GM18505 (cell line): Measurements from ENCODE around the gene TMEM63C.

Source experiments
- ATAC-seq: cut with Tn5 transposase; IDR thresholded peaks from one replicate; pipeline ENCODE4 v1.9.1; 2021; ENCODE audit not compliant: unreplicated experiment
- POLR2A ChIP-seq: IDR thresholded peaks from 4 replicates; pipeline ENCODE4 v1.6.1; 2011; ENCODE audit warnings: borderline replicate concordance; ENCODE audit not compliant: insufficient read depth, insufficient read length; ENCODE audit errors: extremely low read depth

Gene TMEM63C

GRCh38 chr14:77212097-77212870, 30.7 kb downstream of the TMEM63C start:
- no peak for ATAC-seq
- TF ChIP-seq POLR2A, result no peak

GRCh38 chr14:77212943-77213678, 31.5 kb downstream of the TMEM63C start:
- no peak for ATAC-seq
- TF ChIP-seq POLR2A, result no peak

- ATAC-seq, result no peak
- no peak for TF ChIP-seq POLR2A
Observed at GRCh38 chr14:77213679-77214016, 32.0 kb downstream of the TMEM63C start.

DNA sequence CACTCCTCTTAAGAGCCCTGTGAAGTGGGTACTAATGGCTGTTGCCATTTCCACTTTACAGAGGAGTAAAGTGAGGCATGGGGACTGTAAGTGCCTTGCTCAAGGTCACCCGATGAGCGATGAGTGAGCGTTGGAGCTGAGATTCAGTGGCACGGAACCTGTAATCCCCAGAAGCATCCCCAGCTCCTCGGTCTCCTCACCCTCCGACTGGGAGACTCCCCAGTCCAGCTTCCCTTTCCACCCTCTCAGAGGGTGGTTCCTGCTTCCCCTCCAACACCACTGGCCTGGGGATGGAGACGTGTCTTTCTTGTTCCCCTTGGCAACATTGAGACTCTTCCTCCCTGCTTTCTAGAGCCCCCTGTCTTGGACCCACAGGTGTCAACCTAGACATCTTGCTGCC, 32.6 kb downstream of the TMEM63C start:
- TF ChIP-seq POLR2A, result no peak
- no peak for ATAC-seq

GRCh38 chr14:77217551-77217950, 36.0 kb downstream of the TMEM63C start:
- TF ChIP-seq POLR2A, result no peak
- ATAC-seq, result no peak

- no peak for TF ChIP-seq POLR2A
- no peak for ATAC-seq
Observed at GRCh38 chr14:77219591-77219990, 38.0 kb downstream of the TMEM63C start.

DNA sequence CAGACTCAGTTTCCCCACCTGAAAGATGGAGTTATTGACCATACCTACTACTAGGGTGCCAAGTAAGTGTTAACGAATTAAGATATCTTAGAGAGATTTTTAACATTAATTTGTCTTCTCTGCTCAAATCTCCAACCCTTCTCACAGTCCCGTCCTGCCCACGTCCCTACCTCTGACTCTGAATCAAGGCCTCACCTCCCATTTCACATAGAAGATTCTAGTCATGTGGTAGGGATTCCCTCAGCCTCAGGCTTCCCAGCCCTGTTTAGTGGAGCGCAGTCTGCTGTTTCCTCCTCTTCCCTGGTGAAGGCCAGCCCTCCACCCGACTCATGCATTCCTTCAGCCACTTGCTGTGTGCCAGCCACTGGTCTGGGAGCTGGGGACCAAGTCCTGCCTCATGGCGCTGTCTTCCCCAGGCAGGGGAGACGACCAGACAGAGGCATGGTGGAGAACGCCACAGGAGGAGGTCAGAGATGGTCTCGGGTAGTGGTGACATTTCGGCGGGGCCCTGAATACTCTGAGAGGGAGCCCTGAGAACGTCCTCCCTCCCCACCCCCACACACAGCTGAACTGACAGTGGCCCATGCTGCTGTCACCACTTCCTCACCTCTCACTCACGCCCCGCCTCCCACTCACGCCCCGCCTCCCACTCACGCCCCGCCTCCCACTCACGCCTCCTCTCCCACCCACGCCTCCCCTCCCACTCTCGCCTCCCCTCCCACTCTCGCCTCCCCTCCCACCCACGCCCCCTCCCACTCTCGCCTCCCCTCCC, 38.8 kb downstream of the TMEM63C start:
- ATAC-seq, result no peak

DNA sequence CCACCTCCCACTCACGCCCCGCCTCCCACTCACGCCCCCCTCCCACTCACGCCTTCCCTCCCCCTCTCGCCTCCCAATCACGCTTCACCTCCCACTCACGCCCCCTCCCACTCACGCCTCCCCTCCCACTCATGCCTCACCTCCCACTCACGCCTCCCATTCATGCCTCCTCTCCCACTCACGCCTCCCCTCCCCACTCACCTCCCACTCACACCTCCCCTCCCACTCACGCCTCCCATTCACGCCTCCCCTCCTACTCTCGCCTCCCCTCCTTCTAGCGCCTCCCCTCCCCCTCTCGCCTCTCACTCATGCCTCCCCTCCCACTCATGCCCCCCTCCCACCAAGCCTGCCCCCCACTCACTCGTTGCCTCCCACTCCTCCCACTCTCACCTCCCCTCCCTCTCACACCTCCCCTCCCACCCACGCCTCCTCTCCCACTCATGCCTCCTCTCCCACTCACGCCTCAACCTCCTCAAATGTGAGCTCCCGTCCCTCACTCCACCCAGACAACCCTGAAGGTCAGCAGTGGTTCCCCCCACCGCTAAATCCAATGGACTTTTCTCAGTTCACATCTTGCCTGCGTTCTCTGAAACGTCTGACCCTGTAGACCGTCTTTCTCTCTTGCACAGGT, 39.8 kb downstream of the TMEM63C start:
- no peak for ATAC-seq
- TF ChIP-seq POLR2A, result no peak

More for the DNA sequence above, 38.8 kb downstream of the TMEM63C start:
- TF ChIP-seq POLR2A, result no peak

- TF ChIP-seq POLR2A, result no peak
- no peak for ATAC-seq
Observed at GRCh38 chr14:77222546-77223225, 41.1 kb downstream of the TMEM63C start.

DNA sequence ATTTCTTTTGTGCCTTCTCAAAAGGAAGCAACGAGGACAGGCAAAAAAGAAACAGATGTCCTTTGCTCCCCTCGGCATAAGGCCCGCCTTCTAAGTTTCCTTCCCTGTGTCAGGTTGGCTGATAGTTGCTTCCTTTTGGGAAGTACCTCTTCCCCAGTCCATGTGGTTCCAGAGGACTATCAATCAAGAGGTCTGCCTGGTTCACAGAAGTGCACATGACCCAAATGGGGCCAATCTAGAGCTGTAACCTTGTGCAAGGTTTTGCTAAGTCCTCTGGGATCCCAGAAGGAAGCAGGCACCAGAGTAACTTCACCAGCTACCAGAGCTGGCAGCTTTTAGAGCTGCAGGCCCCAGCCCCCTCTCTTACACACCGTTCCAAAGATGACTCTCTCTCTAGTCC, 42.6 kb downstream of the TMEM63C start:
- no peak for ATAC-seq

GRCh38 chr14:77225254-77225653, 43.7 kb downstream of the TMEM63C start:
- ATAC-seq, result no peak
- TF ChIP-seq POLR2A, result no peak

More for the DNA sequence above, 42.6 kb downstream of the TMEM63C start:
- no peak for TF ChIP-seq POLR2A

DNA sequence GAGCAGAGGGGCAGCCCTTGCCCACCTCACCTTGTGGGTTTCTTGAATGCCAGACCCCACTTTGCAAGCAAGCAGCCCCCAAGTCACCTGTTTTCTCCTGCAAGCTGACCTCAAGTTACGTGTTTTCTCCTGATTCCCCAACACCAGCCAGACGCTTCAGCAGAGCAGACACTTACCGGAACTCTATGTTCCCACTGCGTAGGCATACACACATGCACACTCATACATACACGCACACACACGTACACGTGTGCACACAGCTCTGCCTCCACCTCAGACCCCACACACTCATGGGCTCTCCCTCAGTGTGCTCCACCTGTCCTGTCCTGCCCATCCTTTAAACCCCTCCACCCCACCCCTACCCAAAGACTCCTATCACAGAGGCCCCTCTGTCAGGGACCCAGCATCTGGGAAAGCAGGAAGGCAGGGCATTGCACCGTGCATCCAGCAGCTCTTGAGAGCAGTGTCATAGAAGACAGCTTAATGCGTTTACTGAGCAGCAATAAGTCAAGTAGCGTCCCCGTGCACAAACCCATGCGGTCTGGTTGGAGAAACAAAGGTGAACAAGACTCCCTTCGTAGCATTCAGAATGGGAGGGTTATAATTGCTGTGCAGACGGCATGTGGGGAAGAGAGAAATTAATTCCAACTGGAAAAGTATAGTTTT, 44.4 kb downstream of the TMEM63C start:
- TF ChIP-seq POLR2A, result no peak
- ATAC-seq, result no peak
